Measurements from ENCODE around the gene OR3A2.

The OR3A2 gene

DNA sequence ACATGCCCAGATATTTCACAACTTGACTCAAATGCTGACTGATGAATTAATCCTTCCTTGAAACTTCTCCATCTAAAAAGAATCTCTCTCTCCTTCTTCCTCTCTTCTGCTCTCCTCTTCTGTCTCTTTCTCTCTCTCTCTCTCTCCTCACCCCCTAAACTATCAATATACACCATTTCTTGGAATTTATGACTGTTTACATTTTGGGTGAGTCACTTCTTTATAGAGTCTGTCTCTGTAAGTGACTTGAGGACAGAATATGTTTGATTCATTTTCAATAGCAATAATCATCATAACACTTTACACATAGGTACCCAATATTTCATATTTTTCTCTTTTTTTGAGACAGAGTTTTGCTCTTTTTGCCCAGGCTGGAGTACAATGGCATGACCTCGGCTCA, 103.2 kb downstream of the OR3A2 start:
- Histone ChIP-seq H3K27me3 (ENCODE audit: insufficient read depth, low read length, poor library complexity, severe bottlenecking) (no peaks in the 10 kb centered on the region), H3K4me3 (ENCODE audit: low read length, poor library complexity, severe bottlenecking) (no peak overlapping the region), H3K9me2 (replicated peaks; ENCODE audit: low read depth, low read length) (no peaks in the 10 kb centered on the region), H3K9me3 (ENCODE audit: insufficient read depth, low read depth, low read length) (no peaks in the 10 kb centered on the region), H3K9ac (ENCODE audit: low read depth, low read length, poor library complexity, severe bottlenecking) (no peak overlapping the region), H3K79me2 (ENCODE audit: insufficient read depth, low read length) (no peaks in the 10 kb centered on the region), H3K4me1 (ENCODE audit: insufficient read depth, low read length, poor library complexity, severe bottlenecking) (no peaks in the 10 kb centered on the region), H4K20me1 (ENCODE audit: insufficient read depth, low read length, poor library complexity, severe bottlenecking) (no peaks in the 10 kb centered on the region), H3K4me2 (ENCODE audit: low read depth, low read length, poor library complexity, severe bottlenecking) (no peak overlapping the region), H3F3A (ENCODE audit: low read depth) (no peaks in the 10 kb centered on the region), H3K36me3 (ENCODE audit: insufficient read depth, low read length) (no peaks in the 10 kb centered on the region), H2AFZ (ENCODE audit: low read length) (no peak overlapping the region)
- TF ChIP-seq, protein P1, sequence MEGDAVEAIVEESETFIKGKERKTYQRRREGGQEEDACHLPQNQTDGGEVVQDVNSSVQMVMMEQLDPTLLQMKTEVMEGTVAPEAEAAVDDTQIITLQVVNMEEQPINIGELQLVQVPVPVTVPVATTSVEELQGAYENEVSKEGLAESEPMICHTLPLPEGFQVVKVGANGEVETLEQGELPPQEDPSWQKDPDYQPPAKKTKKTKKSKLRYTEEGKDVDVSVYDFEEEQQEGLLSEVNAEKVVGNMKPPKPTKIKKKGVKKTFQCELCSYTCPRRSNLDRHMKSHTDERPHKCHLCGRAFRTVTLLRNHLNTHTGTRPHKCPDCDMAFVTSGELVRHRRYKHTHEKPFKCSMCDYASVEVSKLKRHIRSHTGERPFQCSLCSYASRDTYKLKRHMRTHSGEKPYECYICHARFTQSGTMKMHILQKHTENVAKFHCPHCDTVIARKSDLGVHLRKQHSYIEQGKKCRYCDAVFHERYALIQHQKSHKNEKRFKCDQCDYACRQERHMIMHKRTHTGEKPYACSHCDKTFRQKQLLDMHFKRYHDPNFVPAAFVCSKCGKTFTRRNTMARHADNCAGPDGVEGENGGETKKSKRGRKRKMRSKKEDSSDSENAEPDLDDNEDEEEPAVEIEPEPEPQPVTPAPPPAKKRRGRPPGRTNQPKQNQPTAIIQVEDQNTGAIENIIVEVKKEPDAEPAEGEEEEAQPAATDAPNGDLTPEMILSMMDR (conservative IDR thresholded peaks at IDR 0.05; ENCODE audit: low read length) = no peak
- TF ChIP-seq EZH2phosphoT487 (IDR thresholded peaks at IDR 0.05; ENCODE audit: borderline replicate concordance) = no peak

- Histone ChIP-seq H3K4me3 (ENCODE audit: low read length, poor library complexity, severe bottlenecking) (no peak overlapping the region), H3K4me2 (ENCODE audit: low read depth, low read length, poor library complexity, severe bottlenecking) (no peak overlapping the region), H2AFZ (ENCODE audit: low read length) (no peak overlapping the region), H3K4me1 (ENCODE audit: insufficient read depth, low read length, poor library complexity, severe bottlenecking) (no peaks in the 10 kb centered on the region), H3K27me3 (ENCODE audit: insufficient read depth, low read length, poor library complexity, severe bottlenecking) (no peaks in the 10 kb centered on the region), H3K79me2 (ENCODE audit: insufficient read depth, low read length) (no peaks in the 10 kb centered on the region), H3K36me3 (ENCODE audit: insufficient read depth, low read length) (no peaks in the 10 kb centered on the region), H3F3A (ENCODE audit: low read depth) (no peaks in the 10 kb centered on the region), H3K9me3 (ENCODE audit: insufficient read depth, low read depth, low read length) (peaks cover 12% of the 10 kb centered on the region; the same call in 1 of the 2 replicates), H3K9me2 (replicated peaks; ENCODE audit: low read depth, low read length) (no peaks in the 10 kb centered on the region), H4K20me1 (ENCODE audit: insufficient read depth, low read length, poor library complexity, severe bottlenecking) (no peaks in the 10 kb centered on the region), H3K9ac (ENCODE audit: low read depth, low read length, poor library complexity, severe bottlenecking) (no peak overlapping the region)
- TF ChIP-seq, protein P1 (conservative IDR thresholded peaks at IDR 0.05; ENCODE audit: low read length) = no peak
- no peak for TF ChIP-seq EZH2phosphoT487 (IDR thresholded peaks at IDR 0.05; ENCODE audit: borderline replicate concordance)
These were observed 110.0 kb downstream of the OR3A2 start for GRCh38 chr17:3276126-3276525.

- no peaks in the 10 kb centered on the region for H3K36me3 ChIP-seq (ENCODE audit: insufficient read depth, low read length)
- H3K79me2 ChIP-seq (ENCODE audit: insufficient read depth, low read length) = no peaks in the 10 kb centered on the region
- H2AFZ ChIP-seq (ENCODE audit: low read length) = no peak overlapping the region
- H3K4me1 ChIP-seq (ENCODE audit: insufficient read depth, low read length, poor library complexity, severe bottlenecking) = no peaks in the 10 kb centered on the region
- no peaks in the 10 kb centered on the region for H3K9me2 ChIP-seq (replicated peaks; ENCODE audit: low read depth, low read length)
- H4K20me1 ChIP-seq (ENCODE audit: insufficient read depth, low read length, poor library complexity, severe bottlenecking) = no peaks in the 10 kb centered on the region
- no peak overlapping the region for H3K4me3 ChIP-seq (ENCODE audit: low read length, poor library complexity, severe bottlenecking)
- H3F3A ChIP-seq (ENCODE audit: low read depth) = no peaks in the 10 kb centered on the region
- H3K4me2 ChIP-seq (ENCODE audit: low read depth, low read length, poor library complexity, severe bottlenecking) = no peak overlapping the region
- no peaks in the 10 kb centered on the region for H3K27me3 ChIP-seq (ENCODE audit: insufficient read depth, low read length, poor library complexity, severe bottlenecking)
- peaks cover 14% of the 10 kb centered on the region; the same call in 1 of the 2 replicates for H3K9me3 ChIP-seq (ENCODE audit: insufficient read depth, low read depth, low read length)
- H3K9ac ChIP-seq (ENCODE audit: low read depth, low read length, poor library complexity, severe bottlenecking) = no peak overlapping the region
- no peak for TF ChIP-seq EZH2phosphoT487 (IDR thresholded peaks at IDR 0.05; ENCODE audit: borderline replicate concordance)
- TF ChIP-seq, protein P1 (conservative IDR thresholded peaks at IDR 0.05; ENCODE audit: low read length) = no peak
These were observed 114.8 kb downstream of the OR3A2 start for GRCh38 chr17:3271072-3271848.

Data from Loucy (cell line).